ENCODE results near the gene FIGNL1. TPM values are rescaled to one million over a fixed set of nuclear protein-coding genes. Genes with fewer than 3 reads are reported as not detected.

The FIGNL1 gene
- total RNA-seq, 2 experiments from 2014 or later = 46.8 to 47.2 TPM

- DNase-seq (no peak), ATAC-seq (no peak)
- no peak overlapping the region for H3K4me3 Mint-ChIP-seq
- intact Hi-C loops (cut with micrococcal nuclease) = no loop called here
- H3K36me3 Mint-ChIP-seq (ENCODE audit: low read depth) = no peaks in the 10 kb centered on the region
- peaks cover 11% of the 10 kb centered on the region for H3K27me3 Mint-ChIP-seq
- CTCF ChIA-PET = interaction anchor here (1.3 to 2.0 kb wide), 5 partner anchors 9 to 404 kb away, joined by 3 to 5 read pairs (median 3); partner anchors contain the start of gene ZPBP
- H3K9me3 Mint-ChIP-seq = no peaks in the 10 kb centered on the region
- no peak for TF ChIP-seq CTCF (IDR thresholded peaks at IDR 0.05)
- peaks cover 4% of the 10 kb centered on the region for H3K4me1 Mint-ChIP-seq (ENCODE audit: low read depth)
- no peak overlapping the region for H3K27ac Mint-ChIP-seq
- POLR2A ChIA-PET = no interaction called here
Observed at GRCh38 chr7:50496569-50496968, 46.4 kb upstream of the FIGNL1 start.

- DNase-seq (no peak), ATAC-seq (no peak)
- Mint-ChIP-seq H3K27ac (no peak overlapping the region), H3K36me3 (ENCODE audit: low read depth) (no peaks in the 10 kb centered on the region), H3K4me1 (ENCODE audit: low read depth) (peaks cover 4% of the 10 kb centered on the region), H3K27me3 (peaks cover 11% of the 10 kb centered on the region), H3K4me3 (no peak overlapping the region), H3K9me3 (no peaks in the 10 kb centered on the region)
- intact Hi-C loops (cut with micrococcal nuclease) = no loop called here
- POLR2A ChIA-PET = no interaction called here
- CTCF ChIA-PET = interaction anchor here (1.3 to 1.6 kb wide), 3 partner anchors 9 to 403 kb away, joined by 3 to 4 read pairs (median 3); partner anchors contain the start of gene ZPBP
- no peak for TF ChIP-seq CTCF (IDR thresholded peaks at IDR 0.05)
Observed at GRCh38 chr7:50495746-50496145, 45.6 kb upstream of the FIGNL1 start.

GRCh38 chr7:50492770-50493519 is 42.8 kb upstream of the FIGNL1 start:
- Mint-ChIP-seq H3K4me1 (ENCODE audit: low read depth) (peaks cover 4% of the 10 kb centered on the region), H3K27ac (no peak overlapping the region), H3K4me3 (no peak overlapping the region), H3K36me3 (ENCODE audit: low read depth) (no peaks in the 10 kb centered on the region), H3K27me3 (peaks cover 7% of the 10 kb centered on the region), H3K9me3 (no peaks in the 10 kb centered on the region)
- ChIA-PET POLR2A (no interaction called here), CTCF (no interaction called here)
- DNase-seq (no peak), ATAC-seq (no peak)
- no peak for TF ChIP-seq CTCF (IDR thresholded peaks at IDR 0.05)
- intact Hi-C loops (cut with micrococcal nuclease) = no loop called here

GRCh38 chr7:50491943-50492342 is 41.8 kb upstream of the FIGNL1 start:
- Mint-ChIP-seq H3K36me3 (ENCODE audit: low read depth) (no peaks in the 10 kb centered on the region), H3K4me3 (no peak overlapping the region), H3K27me3 (peaks cover 1% of the 10 kb centered on the region), H3K4me1 (ENCODE audit: low read depth) (peaks cover 2% of the 10 kb centered on the region), H3K9me3 (no peaks in the 10 kb centered on the region), H3K27ac (no peak overlapping the region)
- ChIA-PET POLR2A (no interaction called here), CTCF (interaction anchor here (0.8 to 1.4 kb wide), 2 partner anchors 24 to 669 kb away, joined by 3 to 5 read pairs; no protein-coding TSS in a partner anchor)
- no peak for TF ChIP-seq CTCF (IDR thresholded peaks at IDR 0.05)
- no peak for DNase-seq
- intact Hi-C loops (cut with micrococcal nuclease) = no loop called here
- no peak for ATAC-seq

- no peaks in the 10 kb centered on the region for H3K4me1 Mint-ChIP-seq (ENCODE audit: low read depth)
- no peak overlapping the region for H3K4me3 Mint-ChIP-seq
- H3K9me3 Mint-ChIP-seq = no peaks in the 10 kb centered on the region
- TF ChIP-seq CTCF (IDR thresholded peaks at IDR 0.05) = no peak
- ChIA-PET POLR2A (no interaction called here), CTCF (interaction anchor here (0.8 to 2.6 kb wide), 3 partner anchors 23 to 670 kb away, joined by 3 to 9 read pairs (median 5); no protein-coding TSS in a partner anchor)
- H3K36me3 Mint-ChIP-seq (ENCODE audit: low read depth) = no peaks in the 10 kb centered on the region
- intact Hi-C loops (cut with micrococcal nuclease) = no loop called here
- H3K27me3 Mint-ChIP-seq = no peaks in the 10 kb centered on the region
- ATAC-seq (no peak), DNase-seq (no peak)
- H3K27ac Mint-ChIP-seq = no peak overlapping the region
Observed at GRCh38 chr7:50491209-50491608, 41.1 kb upstream of the FIGNL1 start.
